GM18517 (cell line): ENCODE measurements around the gene CYTH4.

ENCODE experiments used
- ATAC-seq: cut with Tn5 transposase; IDR thresholded peaks from one replicate; pipeline ENCODE4 v1.9.1; 2021; ENCODE audit warnings: mild to moderate bottlenecking, moderate library complexity; ENCODE audit not compliant: unreplicated experiment

The CYTH4 gene

DNA sequence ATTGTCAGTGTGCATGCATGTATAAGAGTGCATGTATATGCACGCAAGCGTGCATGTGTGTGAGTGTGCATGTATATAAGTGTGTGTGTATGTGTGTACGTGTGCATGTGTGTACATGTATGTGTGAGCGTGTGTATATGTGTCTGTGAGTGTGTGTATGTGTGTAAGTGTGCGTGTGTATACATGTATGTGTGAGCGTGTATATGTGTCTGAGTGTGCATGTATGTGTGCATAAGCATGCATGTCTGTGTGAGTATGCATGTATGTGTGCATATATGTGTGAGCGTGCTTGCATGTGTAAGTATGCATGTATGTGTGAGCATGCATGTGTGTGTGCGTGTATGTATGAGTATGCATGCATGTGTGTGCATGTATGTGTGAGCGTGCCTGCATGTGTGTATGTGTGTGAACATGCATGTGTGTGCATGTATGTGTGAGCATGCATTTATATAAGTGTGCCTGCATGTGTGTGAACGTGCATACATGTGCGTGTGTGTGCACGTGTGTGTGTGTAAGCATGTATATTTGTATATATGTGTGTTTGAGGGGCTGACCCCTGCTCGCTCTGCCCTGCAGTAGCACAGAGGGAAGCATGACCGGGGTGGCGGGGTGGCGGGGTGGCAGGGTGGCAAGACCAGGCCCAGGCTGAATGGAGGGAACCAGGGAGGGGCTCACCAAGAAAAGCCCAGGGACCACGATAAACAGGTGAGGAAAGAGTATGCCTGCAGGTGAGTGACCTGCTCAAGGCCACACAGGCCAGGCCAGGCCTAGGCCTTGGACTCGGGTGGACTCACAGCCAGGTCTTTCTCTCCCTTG, 26.3 kb downstream of the CYTH4 start:
- ATAC-seq = no peak

DNA sequence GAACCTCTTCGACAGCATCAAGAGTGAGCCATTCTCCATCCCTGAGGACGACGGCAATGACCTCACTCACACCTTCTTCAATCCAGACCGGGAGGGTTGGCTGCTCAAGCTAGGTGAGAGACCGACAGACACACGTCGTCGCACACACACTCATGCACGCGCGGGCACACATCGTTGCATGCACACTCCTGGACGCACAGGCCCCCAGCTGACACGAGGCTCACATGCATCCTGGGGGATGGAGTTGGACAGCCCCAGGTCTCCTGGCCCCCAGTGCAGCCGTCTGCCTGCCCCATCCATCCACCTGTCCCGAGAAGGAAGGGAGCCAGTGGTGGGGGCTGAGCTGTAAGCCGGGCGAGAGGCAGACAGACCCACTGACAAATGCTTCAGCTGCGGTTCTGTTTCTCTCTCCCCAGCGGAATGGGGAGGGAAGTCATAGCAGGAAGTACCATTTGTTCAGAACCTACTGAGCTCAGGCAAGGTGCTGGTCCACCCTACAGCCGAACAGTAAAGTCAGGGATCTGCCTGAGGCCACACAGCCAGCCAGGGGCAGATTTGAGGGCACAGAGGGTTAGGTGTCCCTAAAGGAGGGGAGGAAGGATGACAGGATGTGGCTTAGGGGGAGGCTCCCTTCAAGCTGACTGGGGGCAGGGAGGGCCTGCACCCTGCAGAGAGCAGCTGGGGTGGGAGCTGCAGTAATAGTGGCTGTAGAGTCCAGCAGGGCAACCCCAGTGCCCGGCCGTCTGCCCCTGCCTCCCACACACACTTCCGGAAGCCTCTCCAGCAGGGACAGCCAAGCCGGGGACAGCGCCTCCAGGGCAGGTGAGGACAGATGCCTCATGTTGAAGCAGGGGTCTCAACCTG, 27.1 kb downstream of the CYTH4 start:
- no peak for ATAC-seq

DNA sequence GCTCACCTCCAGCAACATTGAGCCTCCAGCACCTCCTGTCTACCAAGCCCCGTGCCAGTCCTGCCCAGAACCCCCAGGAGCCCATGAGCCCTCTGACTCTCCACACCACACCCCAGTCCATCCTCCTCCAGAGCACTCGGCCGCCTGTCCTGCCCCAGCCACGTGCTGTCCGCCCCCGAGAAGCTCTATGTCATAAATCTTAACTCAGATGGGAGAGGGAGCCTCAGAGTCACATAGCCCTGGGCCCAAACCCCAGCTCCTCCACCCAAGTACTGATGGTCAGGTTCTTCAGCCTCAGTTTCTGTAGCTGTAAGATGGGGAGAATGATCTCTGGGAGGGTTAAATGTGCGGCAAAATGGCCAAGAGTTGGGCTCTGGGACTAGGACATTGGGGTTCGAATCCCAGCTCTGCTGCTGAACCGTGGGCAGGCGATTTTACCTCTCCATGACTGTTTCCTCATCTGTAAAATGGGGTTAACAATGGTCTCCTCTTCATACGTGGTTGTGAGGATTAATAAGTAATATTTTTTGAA, 27.8 kb downstream of the CYTH4 start:
- no peak for ATAC-seq

DNA sequence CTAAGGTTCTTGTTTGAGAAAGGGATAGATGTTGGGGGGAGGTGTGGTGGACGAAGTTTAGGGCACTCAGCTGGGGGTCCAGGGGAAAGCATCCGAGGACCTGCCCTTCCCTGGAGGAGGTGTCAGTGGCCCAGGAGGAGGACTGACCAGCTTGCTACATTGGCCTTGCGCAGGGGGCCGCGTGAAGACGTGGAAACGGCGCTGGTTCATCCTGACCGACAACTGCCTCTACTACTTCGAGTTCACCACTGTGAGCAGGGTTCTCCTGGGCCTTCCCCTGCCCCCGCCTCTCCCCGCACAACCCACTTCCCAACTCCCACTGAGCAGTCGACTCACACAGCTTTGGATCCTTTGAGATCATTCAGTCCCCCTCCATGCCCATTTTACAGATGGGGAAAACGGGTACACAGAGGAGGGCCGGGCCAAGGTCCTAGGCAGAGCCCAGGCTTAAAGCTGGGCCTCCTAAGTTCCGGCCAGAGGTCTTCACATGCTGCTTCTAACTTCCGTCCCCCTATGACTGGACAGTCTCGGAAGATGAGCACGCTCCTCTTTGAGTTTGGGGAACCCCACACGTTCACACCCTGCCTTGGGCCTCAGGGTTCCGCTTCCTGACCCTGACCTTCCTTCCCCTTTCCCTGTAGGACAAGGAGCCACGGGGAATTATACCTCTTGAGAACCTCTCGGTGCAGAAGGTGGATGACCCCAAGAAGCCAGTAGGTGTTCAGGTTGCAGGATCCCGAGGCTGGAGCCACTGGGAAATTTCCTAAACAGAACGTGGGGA, 28.7 kb downstream of the CYTH4 start:
- no peak for ATAC-seq

- ATAC-seq = no peak
Measured at GRCh38 chr22:37311761-37312312, 29.5 kb downstream of the CYTH4 start.

- ATAC-seq = no peak
Measured at GRCh38 chr22:37312549-37313183, 30.4 kb downstream of the CYTH4 start.

GRCh38 chr22:37313376-37314314, 31.3 kb downstream of the CYTH4 start:
- no peak for ATAC-seq

- ATAC-seq = no peak
Measured at GRCh38 chr22:37314315-37315074, 32.2 kb downstream of the CYTH4 start.

- no peak for ATAC-seq
Measured at GRCh38 chr22:37316405-37316804, 34.1 kb downstream of the CYTH4 start.

DNA sequence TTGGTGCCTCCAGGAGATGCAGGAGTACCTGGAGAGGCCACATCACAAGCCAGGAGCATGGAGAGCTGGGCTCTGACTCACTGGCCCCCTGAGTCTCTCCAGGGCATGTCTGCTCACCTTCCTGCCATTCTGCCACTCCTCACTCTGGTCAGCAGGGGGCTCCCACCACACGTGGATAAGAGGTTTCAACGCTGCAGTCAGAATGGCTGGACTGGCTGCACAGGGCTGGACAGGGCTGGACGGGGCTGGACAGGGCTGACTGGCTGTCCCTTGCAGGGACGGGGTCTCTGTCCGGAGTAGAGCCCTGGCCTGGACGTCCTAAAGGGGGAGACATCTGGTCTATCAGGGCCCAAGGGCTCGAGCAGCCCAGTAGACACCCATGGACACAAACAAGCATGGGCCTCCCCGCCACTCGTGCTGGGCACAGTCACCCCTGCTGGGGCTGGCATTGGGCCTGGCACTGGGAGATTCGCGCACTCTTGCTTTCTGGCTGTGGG, 34.6 kb downstream of the CYTH4 start:
- ATAC-seq = no peak

- no peak for ATAC-seq
Measured at GRCh38 chr22:37317698-37318210, 35.4 kb downstream of the CYTH4 start.

DNA sequence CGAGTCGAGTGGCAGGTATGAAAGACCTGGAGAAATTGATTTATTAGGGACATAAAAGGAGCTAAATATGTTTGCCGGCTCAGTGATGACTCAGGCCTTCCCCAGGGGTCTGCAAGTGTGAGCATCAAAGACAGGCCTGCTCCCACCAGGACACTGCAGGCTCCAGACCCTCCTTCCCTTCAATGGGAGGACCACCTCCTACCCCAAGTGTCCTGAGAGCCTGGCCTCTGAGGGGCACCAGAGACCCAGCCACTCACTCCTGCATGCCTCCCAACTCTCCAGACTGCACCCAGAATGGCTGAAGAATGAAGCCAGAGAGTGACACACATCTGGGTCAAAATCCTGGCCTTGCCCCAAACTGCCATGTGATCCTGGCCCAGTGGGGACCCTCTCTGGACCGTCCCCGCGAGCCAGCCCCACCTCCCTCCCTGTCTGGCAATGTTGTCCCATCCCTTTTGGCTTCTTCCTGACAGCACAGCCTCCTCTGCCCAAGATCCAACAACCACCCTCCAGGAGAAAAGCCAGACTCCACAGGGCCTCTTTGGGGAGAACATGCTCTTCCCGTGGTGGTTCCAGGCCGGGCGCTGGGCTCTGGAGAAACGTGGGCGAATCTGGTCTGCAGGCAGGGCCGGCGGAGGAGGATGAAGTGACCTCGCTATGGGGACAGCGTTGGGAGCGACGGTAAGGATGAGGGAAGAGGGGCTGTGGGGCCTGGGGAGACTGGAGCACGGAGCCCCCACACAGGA, 36.2 kb downstream of the CYTH4 start:
- no peak for ATAC-seq

GRCh38 chr22:37319469-37319868, 37.2 kb downstream of the CYTH4 start:
- ATAC-seq = no peak

GRCh38 chr22:37320726-37321677, 38.7 kb downstream of the CYTH4 start:
- ATAC-seq = no peak

DNA sequence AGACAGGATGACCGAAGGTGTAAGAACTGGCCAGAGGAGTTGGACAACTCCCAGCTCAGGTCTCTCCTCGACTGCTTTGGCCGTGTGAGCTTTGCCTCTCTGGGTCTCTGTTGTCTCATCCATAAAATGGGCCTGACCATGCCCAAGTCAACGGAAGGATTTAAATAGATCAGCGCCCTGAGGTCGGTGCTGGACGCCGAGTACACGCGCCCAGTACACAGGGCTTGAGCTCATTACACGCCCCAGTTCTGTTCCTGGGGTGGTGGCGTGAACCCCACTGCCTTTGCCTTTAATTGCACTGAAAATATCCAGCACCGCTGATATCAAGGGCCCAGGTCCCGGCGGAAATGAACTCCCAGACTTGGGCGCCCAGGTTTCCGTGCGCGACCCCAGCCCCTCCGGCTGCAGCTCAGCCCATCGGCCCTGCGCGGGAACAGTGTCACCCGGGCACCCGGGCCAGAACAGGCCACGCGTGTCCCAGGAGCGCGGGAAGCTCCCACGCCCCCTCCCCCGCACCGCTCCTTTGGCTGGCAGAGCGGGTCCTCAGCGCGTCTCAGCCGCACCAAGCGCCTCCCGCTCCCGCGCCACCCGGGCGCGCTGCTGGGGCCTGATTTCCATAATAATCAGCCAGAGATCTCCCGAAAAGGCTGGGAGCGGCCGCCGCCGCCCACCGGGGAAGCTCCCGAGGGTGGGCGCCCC, 42.2 kb downstream of the CYTH4 start:
- no peak for ATAC-seq

DNA sequence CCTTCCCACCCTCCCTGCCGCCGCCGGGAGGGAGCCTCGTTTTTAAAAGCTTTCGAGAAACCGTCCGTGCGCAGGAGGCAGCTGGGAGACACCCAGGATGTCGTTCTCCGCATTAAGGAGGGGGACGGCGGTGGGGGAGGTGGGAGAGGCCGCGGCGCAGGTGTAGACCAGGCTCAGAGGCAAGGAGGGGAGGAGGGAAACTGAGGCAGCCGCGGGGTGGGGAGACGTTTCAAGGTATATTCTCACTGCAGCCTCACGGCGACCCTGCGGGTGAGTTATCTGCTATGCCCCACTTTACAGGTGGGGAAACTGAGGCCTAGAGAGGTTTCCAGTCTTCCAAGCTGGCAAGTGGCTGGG, 42.7 kb downstream of the CYTH4 start:
- no peak for ATAC-seq
